Gastroesophageal sphincter (tissue), 4 donors: ENCODE measurements around the gene DUS4L. TPM values are rescaled to one million over a fixed set of nuclear protein-coding genes. Genes with fewer than 3 reads are reported as not detected.
A peak's percentile ranks its signal among the peaks of the same experiment; 100 is the strongest.

Source experiments
- ATAC-seq: fragments of 150-250 bp; one replicate; pipeline ENCODE4 v1.9.1; 2016; ENCODE audit warnings: mild to moderate bottlenecking, moderate library complexity
- H3K27ac ChIP-seq, 4 donors: fragments of 200-600 bp; sonication (generic) in 3 of 4; 1 replicate in 3 of 4; 2 replicates in 1 of 4; pipeline ENCODE4 v1.5.1; 2016 to 2019
- H3K27me3 ChIP-seq: fragments of 200-600 bp; sonication (generic); one replicate; pipeline ENCODE4 v1.5.1; 2019
- H3K36me3 ChIP-seq, 2 donors: fragments of 200-600 bp; sonication (generic); one replicate each; pipeline ENCODE4 v1.5.1; 2019; ENCODE audit warnings: control low read depth in 1 of 2
- H3K4me1 ChIP-seq, 3 donors: fragments of 200-600 bp; sonication (generic); 1 replicate in 2 of 3; 2 replicates in 1 of 3; pipeline ENCODE4 v1.5.1; 2016 to 2019; ENCODE audit warnings: control low read depth in 2 of 3
- H3K4me3 ChIP-seq, 2 donors: fragments of 200-600 bp; sonication (generic); one replicate each; pipeline ENCODE4 v1.5.1; 2019; ENCODE audit warnings: mild to moderate bottlenecking in 1 of 2, moderate library complexity in 1 of 2
- H3K9me3 ChIP-seq, 3 donors: fragments of 200-600 bp; sonication (generic); one replicate each; pipeline ENCODE4 v1.5.1; 2017 to 2019; ENCODE audit warnings: control low read depth in 2 of 3
- EP300 ChIP-seq: sonication (generic); formaldehyde crosslinking; IDR thresholded peaks from one replicate; pipeline ENCODE4 v1.6.1; 2017; ENCODE audit warnings: antibody characterized with exemption, mild to moderate bottlenecking
- POLR2A ChIP-seq, 2 donors: fragments of 450-650 bp; IDR thresholded peaks; one replicate each; pipeline ENCODE4 v1.6.1; 2017; ENCODE audit warnings: antibody characterized with exemption in 2 of 2, mild to moderate bottlenecking in 2 of 2, moderate library complexity in 1 of 2
- POLR2AphosphoS5 ChIP-seq: sonication (generic); formaldehyde crosslinking; IDR thresholded peaks from one replicate; pipeline ENCODE4 v1.6.1; 2017; ENCODE audit warnings: antibody characterized with exemption
- WGBS, 2 donors: methylation state at CpG; one replicate each; pipeline ENCODE4 v1.1.5; 2018; ENCODE audit warnings: low coverage in 1 of 2; 5-methylcytosine and 5-hydroxymethylcytosine counted together
- total RNA-seq, 4 donors: library from RNA; depleted of rRNA; stranded (reverse); fragments of >200 nt; gene quantifications; one replicate each; pipeline ENCODE4 v1.1.0, GENCODE V29; 2016
- TF ChIP-seq, protein P1 (sequence below), 4 experiments: fragments of 200-600 bp in 2 of 4; fragments of 450-650 bp in 2 of 4; sonication (generic) in 1 of 4; IDR thresholded peaks; one replicate each; pipeline ENCODE4 v1.5.1; 2017 to 2019; ENCODE audit warnings: antibody characterized with exemption in 4 of 4, mild to moderate bottlenecking in 2 of 4, moderate library complexity in 2 of 4

The DUS4L gene
- total RNA-seq, 4 donors from 2014 or later = 4.0 to 14.8 (median 6.7) TPM

DNA sequence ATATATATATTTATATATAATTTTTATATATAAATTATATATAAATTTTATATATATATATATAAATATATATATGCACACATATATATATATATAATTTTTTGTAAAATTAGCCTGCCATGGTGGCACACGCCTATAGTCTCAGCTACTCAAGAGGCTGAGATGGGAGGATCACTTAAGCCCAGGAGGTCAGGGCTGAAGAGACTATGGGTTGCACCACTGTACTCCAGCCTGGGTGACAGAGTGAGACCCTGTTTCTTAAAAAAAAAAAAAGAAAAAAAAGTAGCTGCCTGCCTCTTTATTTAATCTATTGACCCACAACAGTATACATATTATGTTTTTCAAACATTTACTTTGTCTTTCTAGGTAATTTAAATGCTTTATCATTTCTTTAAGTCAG, 35.5 kb downstream of the DUS4L start:
- H3K27ac ChIP-seq = no peak overlapping the region
- ATAC-seq = no peak
- H3K9me3 ChIP-seq = no peaks in the 10 kb centered on the region
- no peaks in the 10 kb centered on the region for H3K27me3 ChIP-seq
- peaks cover 4 to 17% (median 6%) of the 10 kb centered on the region in 3 donors for H3K4me1 ChIP-seq
- no peak for TF ChIP-seq POLR2AphosphoS5
- no peak for TF ChIP-seq POLR2A (IDR thresholded peaks at IDR 0.05)
- TF ChIP-seq, protein P1, sequence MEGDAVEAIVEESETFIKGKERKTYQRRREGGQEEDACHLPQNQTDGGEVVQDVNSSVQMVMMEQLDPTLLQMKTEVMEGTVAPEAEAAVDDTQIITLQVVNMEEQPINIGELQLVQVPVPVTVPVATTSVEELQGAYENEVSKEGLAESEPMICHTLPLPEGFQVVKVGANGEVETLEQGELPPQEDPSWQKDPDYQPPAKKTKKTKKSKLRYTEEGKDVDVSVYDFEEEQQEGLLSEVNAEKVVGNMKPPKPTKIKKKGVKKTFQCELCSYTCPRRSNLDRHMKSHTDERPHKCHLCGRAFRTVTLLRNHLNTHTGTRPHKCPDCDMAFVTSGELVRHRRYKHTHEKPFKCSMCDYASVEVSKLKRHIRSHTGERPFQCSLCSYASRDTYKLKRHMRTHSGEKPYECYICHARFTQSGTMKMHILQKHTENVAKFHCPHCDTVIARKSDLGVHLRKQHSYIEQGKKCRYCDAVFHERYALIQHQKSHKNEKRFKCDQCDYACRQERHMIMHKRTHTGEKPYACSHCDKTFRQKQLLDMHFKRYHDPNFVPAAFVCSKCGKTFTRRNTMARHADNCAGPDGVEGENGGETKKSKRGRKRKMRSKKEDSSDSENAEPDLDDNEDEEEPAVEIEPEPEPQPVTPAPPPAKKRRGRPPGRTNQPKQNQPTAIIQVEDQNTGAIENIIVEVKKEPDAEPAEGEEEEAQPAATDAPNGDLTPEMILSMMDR (IDR thresholded peaks at IDR 0.05) = no peak
- TF ChIP-seq EP300 = no peak
- peaks cover 0 to 67% of the 10 kb centered on the region in 2 donors for H3K36me3 ChIP-seq
- no peak overlapping the region for H3K4me3 ChIP-seq
- WGBS, 2 donors = 92 to 100% methylated on average over 1 of the region's 1 CpG

GRCh38 chr7:107600816-107601215, 37.0 kb downstream of the DUS4L start:
- no peak for ATAC-seq
- Histone ChIP-seq H3K4me1 (peaks cover 0 to 3% (median under 1%) of the 10 kb centered on the region in 3 donors), H3K36me3 (peaks cover 0 to 67% of the 10 kb centered on the region in 2 donors), H3K27me3 (no peaks in the 10 kb centered on the region), H3K4me3 (no peak overlapping the region), H3K27ac (no peak overlapping the region), H3K9me3 (no peaks in the 10 kb centered on the region)
- TF ChIP-seq POLR2A (IDR thresholded peaks at IDR 0.05) (no peak), POLR2AphosphoS5 (no peak), EP300 (no peak)
- TF ChIP-seq, protein P1 (IDR thresholded peaks at IDR 0.05) = no peak
- 77 to 79% methylated on average over 2 of the region's 2 CpGs for WGBS, 2 donors

DNA sequence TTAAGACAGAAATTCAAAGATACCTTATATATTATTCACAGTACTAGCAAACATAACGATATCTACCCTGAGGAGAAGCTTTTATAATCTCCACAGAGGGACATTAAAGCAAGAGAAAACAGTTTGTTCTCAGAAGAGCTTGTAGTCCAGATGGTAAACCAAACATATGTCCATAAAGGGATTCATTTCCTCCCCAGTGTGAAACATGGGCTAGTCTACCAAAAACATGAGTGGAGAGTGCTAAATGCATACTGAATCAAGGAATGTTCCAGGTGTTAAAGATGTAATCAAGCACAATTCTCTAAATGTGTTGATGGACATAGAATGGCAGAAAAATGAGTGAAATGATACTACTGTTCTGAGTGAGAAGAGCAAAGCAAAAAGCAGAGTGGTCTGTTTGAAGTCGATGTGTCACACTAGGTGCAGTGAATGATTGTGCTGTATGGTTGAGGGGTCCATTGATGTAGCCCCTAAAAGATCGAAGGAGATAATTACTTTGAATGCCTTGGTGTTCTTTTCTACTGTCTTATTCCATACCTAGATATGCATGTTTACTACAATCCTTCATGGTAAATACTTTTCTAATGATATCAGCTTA, 41.5 kb downstream of the DUS4L start:
- Histone ChIP-seq H3K27ac (no peak overlapping the region), H3K4me1 (no peaks in the 10 kb centered on the region), H3K9me3 (no peaks in the 10 kb centered on the region), H3K27me3 (no peaks in the 10 kb centered on the region), H3K4me3 (no peak overlapping the region), H3K36me3 (peaks cover 0 to 50% of the 10 kb centered on the region in 2 donors)
- 93 to 96% methylated on average over 3 of the region's 3 CpGs for WGBS, 2 donors
- no peak for ATAC-seq
- TF ChIP-seq, protein P1 (IDR thresholded peaks at IDR 0.05) = no peak
- no peak for TF ChIP-seq POLR2A (IDR thresholded peaks at IDR 0.05)
- TF ChIP-seq POLR2AphosphoS5 = no peak
- TF ChIP-seq EP300 = no peak

DNA sequence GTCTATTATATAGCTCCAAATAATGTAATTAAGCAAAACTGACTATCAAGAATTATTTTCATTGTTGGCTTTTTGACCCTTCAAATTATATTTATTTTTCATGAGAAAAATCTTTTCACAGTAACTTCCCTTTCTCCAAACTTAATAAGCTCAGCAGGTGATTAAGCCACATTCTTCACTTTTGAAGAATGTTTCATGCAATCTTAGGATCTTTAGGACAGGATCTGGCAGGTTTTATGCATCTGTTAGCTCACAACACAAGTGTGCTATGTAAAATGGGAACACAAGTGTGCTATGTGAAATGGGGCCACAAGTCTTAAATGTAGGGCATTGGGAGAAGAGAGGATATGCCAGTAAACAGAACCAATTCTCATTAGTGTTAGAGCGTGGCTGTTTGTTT, 42.5 kb downstream of the DUS4L start:
- TF ChIP-seq POLR2A (IDR thresholded peaks at IDR 0.05) = no peak
- TF ChIP-seq, protein P1 (IDR thresholded peaks at IDR 0.05) = no peak
- no peak for TF ChIP-seq POLR2AphosphoS5
- no peak for TF ChIP-seq EP300
- Histone ChIP-seq H3K9me3 (no peaks in the 10 kb centered on the region), H3K36me3 (peaks cover 0 to 40% of the 10 kb centered on the region in 2 donors), H3K27me3 (no peaks in the 10 kb centered on the region), H3K4me1 (no peaks in the 10 kb centered on the region), H3K27ac (no peak overlapping the region), H3K4me3 (no peak overlapping the region)
- 100% methylated on average over 1 of the region's 1 CpG for WGBS, 2 donors
- ATAC-seq = no peak

DNA sequence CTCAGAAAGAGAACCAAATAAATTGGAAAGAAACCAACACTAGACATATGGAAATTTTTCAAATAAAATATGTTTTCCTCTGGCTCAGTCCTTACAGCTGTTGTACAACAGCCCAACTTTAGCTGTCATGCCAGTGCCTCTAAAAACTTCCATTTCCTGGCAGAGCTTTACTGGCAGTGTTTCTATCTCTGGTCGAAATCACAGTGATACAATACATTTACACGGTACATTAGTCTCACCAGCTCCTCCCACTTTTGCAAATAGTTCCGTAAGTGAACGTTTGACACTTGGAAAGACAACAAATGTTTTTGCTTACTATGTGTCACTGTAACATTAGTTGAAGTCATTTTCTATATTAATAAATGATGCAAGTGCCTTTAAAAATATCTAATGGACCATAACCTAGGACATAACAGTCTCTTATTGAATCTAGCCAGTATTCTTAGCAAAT, 46.1 kb downstream of the DUS4L start:
- WGBS, 2 donors = 17 to 28% methylated on average over 4 of the region's 4 CpGs
- Histone ChIP-seq H3K36me3 (peaks cover 0 to 32% of the 10 kb centered on the region in 2 donors), H3K27ac (no peak overlapping the region), H3K9me3 (no peaks in the 10 kb centered on the region), H3K4me1 (no peaks in the 10 kb centered on the region), H3K27me3 (no peaks in the 10 kb centered on the region), H3K4me3 (no peak overlapping the region)
- TF ChIP-seq EP300 (no peak), POLR2AphosphoS5 (no peak), POLR2A (IDR thresholded peaks at IDR 0.05) (no peak)
- TF ChIP-seq, protein P1 (IDR thresholded peaks at IDR 0.05) = no peak
- ATAC-seq = peak; percentile 36
